Keratinocyte (primary cell): ENCODE measurements around the gene HLA-DPA1. TPM values are rescaled to one million over a fixed set of nuclear protein-coding genes. Genes with fewer than 3 reads are reported as not detected.

Source experiments
- DNase-seq: peaks from one replicate; pipeline ENCODE4 v3.0.0-alpha.2; 2011; ENCODE audit warnings: low read depth, missing footprints, low spot score
- FAIRE-seq: peaks from 2 replicates; lab custom pipeline; 2011; peaks lifted over from hg19 to GRCh38; lab: Jason Lieb, UNC
- H2AFZ ChIP-seq: 2 replicates; pipeline ENCODE4 v1.6.0; 2012; ENCODE audit warnings: low read length, control low read depth, inconsistent platforms; ENCODE audit not compliant: control insufficient read depth
- H3K27ac ChIP-seq: 2 replicates; pipeline ENCODE4 v1.5.1; 2011; ENCODE audit warnings: low read length; ENCODE audit not compliant: control insufficient read depth, insufficient read depth
- H3K27me3 ChIP-seq: 3 replicates; pipeline ENCODE4 v1.6.0; 2011; ENCODE audit warnings: low read length; ENCODE audit not compliant: control insufficient read depth, insufficient read depth; ENCODE audit errors: extremely low read depth
- H3K36me3 ChIP-seq, 2 experiments: 2 replicates in 1 of 2; 3 replicates in 1 of 2; pipeline ENCODE4 v1.5.1; 2011; ENCODE audit warnings: low read length in 2 of 2, mild to moderate bottlenecking in 1 of 2; ENCODE audit not compliant: control insufficient read depth in 2 of 2, insufficient read depth in 2 of 2; ENCODE audit errors: extremely low read depth in 1 of 2
- H3K4me1 ChIP-seq: 3 replicates; pipeline ENCODE4 v1.5.1; 2011; ENCODE audit warnings: low read length; ENCODE audit not compliant: control insufficient read depth, insufficient read depth; ENCODE audit errors: extremely low read depth
- H3K4me2 ChIP-seq: 3 replicates; pipeline ENCODE4 v1.6.0; 2011; ENCODE audit warnings: low read depth, low read length; ENCODE audit not compliant: control insufficient read depth, insufficient read depth; ENCODE audit errors: extremely low read depth
- H3K4me3 ChIP-seq, 3 experiments: fragments of 200-600 bp in 1 of 3; sonication (generic) in 1 of 3; 2 replicates in 2 of 3; 3 replicates in 1 of 3; pipeline ENCODE4 v1.5.1; 2011 to 2016; ENCODE audit warnings: low read length in 3 of 3, mild to moderate bottlenecking in 3 of 3, control low read depth in 2 of 3, inconsistent platforms in 1 of 3, low read depth in 1 of 3, mixed read lengths in 1 of 3, mixed run types in 1 of 3, moderate library complexity in 1 of 3; ENCODE audit not compliant: control insufficient read depth in 2 of 3, insufficient read depth in 2 of 3; ENCODE audit errors: extremely low read depth in 1 of 3
- H3K79me2 ChIP-seq: 2 replicates; pipeline ENCODE4 v1.6.0; 2012; ENCODE audit warnings: low read length; ENCODE audit not compliant: control insufficient read depth, insufficient read depth
- H3K9ac ChIP-seq: 3 replicates; pipeline ENCODE4 v1.6.0; 2011; ENCODE audit warnings: low read length; ENCODE audit not compliant: control insufficient read depth, insufficient read depth; ENCODE audit errors: extremely low read depth
- H3K9me1 ChIP-seq: 3 replicates; pipeline ENCODE4 v1.6.0; 2011; ENCODE audit warnings: low read length; ENCODE audit not compliant: control insufficient read depth, insufficient read depth; ENCODE audit errors: extremely low read depth
- H3K9me3 ChIP-seq: 2 replicates; pipeline ENCODE4 v1.5.1; 2012; ENCODE audit warnings: low read depth, low read length; ENCODE audit not compliant: control insufficient read depth
- H4K20me1 ChIP-seq: 3 replicates; pipeline ENCODE4 v1.6.0; 2011; ENCODE audit warnings: low read length; ENCODE audit not compliant: control insufficient read depth, insufficient read depth; ENCODE audit errors: extremely low read depth
- EZH2 ChIP-seq: IDR thresholded peaks from one replicate; pipeline ENCODE4 v1.6.1; 2012; ENCODE audit warnings: inconsistent platforms, mild to moderate bottlenecking, low read length, moderate library complexity
- dilution Hi-C: fragments of 300-500 bp; cut with MboI; formaldehyde crosslinking; loops from one replicate; pipeline ENCODE4 v1.7.0; 2020; ENCODE audit warnings: low sequenced_read_pairs; ENCODE audit not compliant: extremely low pct_ligation_motif_present
- polyA plus RNA-seq, 5 experiments: library from polyadenylated mRNA; depleted of rRNA in 3 of 5; stranded (reverse) in 3 of 5; stranded (forward) in 1 of 5; unstranded in 1 of 5; fragments of >200 nt; gene quantifications; 1 replicate in 1 of 5; 2 replicates in 3 of 5; 3 replicates in 1 of 5; pipeline versions ENCODE4 v1.2.1 to v1.2.3, GENCODE V29; 2011 to 2012; ENCODE audit warnings: missing spikeins in 2 of 5, low read depth in 1 of 5, low replicate concordance in 1 of 5
- TF ChIP-seq, protein P1 (sequence below), 3 experiments: IDR thresholded peaks in 1 of 3; conservative IDR thresholded peaks in 1 of 3; optimal IDR thresholded peaks in 1 of 3; 2 replicates in 2 of 3; 3 replicates in 1 of 3; pipeline versions ENCODE3 to v1.5.1; 2011; ENCODE audit warnings: low read length in 3 of 3, mild to moderate bottlenecking in 3 of 3, moderate library complexity in 2 of 3, control low read depth in 1 of 3, inconsistent platforms in 1 of 3; ENCODE audit not compliant: insufficient read depth in 2 of 3; ENCODE audit errors: extremely low read depth in 1 of 3

HLA-DPA1 gene
- polyA plus RNA-seq, 1 donor (not counting 4 experiments of a cell fraction or from before 2014, with no cell fraction given): 0.09 TPM

DNA sequence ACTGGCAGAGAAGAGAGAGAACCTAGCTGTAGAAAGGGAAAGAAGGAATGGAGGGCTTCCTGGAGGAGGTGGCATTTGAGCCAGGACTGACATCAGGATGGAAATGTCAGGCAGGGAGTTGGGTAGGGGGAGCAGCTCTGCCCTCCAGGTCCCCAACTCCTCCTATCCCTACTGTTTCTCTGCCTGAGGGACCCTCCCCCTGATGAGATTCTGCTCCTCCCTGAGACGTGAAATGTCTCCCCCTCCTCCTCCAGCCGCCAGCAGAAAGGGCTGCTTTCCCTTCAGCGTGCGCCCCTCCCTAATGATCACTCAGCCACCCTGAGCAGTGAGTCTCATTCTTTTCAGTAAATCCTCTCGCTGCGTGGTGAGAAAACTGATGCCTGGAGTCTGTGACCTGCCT is 43.0 kb upstream of the HLA-DPA1 start:
- Histone ChIP-seq H3K9ac (no peak overlapping the region), H3K4me1 (no peaks in the 10 kb centered on the region), H2AFZ (no peak overlapping the region), H3K36me3 (no peaks in the 10 kb centered on the region), H3K4me2 (no peak overlapping the region), H3K79me2 (no peaks in the 10 kb centered on the region), H3K4me3 (no peak overlapping the region), H3K27ac (no peak overlapping the region), H3K27me3 (peaks cover 37% of the 10 kb centered on the region), H3K9me3 (no peaks in the 10 kb centered on the region), H3K9me1 (no peaks in the 10 kb centered on the region), H4K20me1 (no peaks in the 10 kb centered on the region)
- TF ChIP-seq EZH2: no peak
- TF ChIP-seq, protein P1, sequence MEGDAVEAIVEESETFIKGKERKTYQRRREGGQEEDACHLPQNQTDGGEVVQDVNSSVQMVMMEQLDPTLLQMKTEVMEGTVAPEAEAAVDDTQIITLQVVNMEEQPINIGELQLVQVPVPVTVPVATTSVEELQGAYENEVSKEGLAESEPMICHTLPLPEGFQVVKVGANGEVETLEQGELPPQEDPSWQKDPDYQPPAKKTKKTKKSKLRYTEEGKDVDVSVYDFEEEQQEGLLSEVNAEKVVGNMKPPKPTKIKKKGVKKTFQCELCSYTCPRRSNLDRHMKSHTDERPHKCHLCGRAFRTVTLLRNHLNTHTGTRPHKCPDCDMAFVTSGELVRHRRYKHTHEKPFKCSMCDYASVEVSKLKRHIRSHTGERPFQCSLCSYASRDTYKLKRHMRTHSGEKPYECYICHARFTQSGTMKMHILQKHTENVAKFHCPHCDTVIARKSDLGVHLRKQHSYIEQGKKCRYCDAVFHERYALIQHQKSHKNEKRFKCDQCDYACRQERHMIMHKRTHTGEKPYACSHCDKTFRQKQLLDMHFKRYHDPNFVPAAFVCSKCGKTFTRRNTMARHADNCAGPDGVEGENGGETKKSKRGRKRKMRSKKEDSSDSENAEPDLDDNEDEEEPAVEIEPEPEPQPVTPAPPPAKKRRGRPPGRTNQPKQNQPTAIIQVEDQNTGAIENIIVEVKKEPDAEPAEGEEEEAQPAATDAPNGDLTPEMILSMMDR (optimal IDR thresholded peaks at IDR 0.05 in 1 of 3, IDR thresholded peaks at IDR 0.05 in 1 of 3, conservative IDR thresholded peaks at IDR 0.05 in 1 of 3; ENCODE audit: extremely low read depth in 1 of 3, insufficient read depth in 2 of 3, low read length in 3 of 3): no peak
- DNase-seq (no peak), FAIRE-seq (no peak)
- dilution Hi-C loops: no loop called here

DNA sequence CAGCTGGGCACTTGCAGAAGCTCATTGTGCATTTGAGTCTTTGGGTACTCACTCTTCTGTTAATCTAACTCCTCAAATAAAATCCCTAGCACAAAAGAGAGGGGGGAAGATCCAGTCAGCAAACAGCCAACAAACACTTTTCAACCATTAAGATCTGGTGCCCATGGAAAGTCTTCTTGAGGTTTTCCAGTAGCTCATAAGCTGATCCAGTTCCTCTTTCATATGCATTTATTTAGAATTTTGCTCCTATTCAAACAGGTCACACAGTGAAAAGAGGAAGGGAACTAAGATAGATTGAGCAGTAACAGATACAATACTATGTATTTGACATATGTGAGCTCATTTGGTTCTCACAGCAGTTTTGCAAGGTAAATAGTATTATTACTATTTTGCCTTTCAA is 41.0 kb upstream of the HLA-DPA1 start:
- no peak overlapping the region for H3K4me2 ChIP-seq
- no peaks in the 10 kb centered on the region for H3K36me3 ChIP-seq
- no peaks in the 10 kb centered on the region for H3K9me1 ChIP-seq
- H2AFZ ChIP-seq: no peak overlapping the region
- H3K27me3 ChIP-seq: peaks cover 31% of the 10 kb centered on the region
- DNase-seq: no peak
- no peaks in the 10 kb centered on the region for H3K4me1 ChIP-seq
- H4K20me1 ChIP-seq: no peaks in the 10 kb centered on the region
- no peaks in the 10 kb centered on the region for H3K9me3 ChIP-seq
- H3K9ac ChIP-seq: no peak overlapping the region
- H3K4me3 ChIP-seq: no peak overlapping the region
- TF ChIP-seq, protein P1 (optimal IDR thresholded peaks at IDR 0.05 in 1 of 3, IDR thresholded peaks at IDR 0.05 in 1 of 3, conservative IDR thresholded peaks at IDR 0.05 in 1 of 3; ENCODE audit: extremely low read depth in 1 of 3, insufficient read depth in 2 of 3, low read length in 3 of 3): no peak
- no peak for TF ChIP-seq EZH2
- H3K27ac ChIP-seq: no peak overlapping the region
- H3K79me2 ChIP-seq: no peaks in the 10 kb centered on the region
- dilution Hi-C loops: no loop called here
- no peak for FAIRE-seq
